IPS-18a (cell line): ENCODE measurements around the gene IQSEC3.
"Not testable (repeated sequence)": the region's sequence is repeated elsewhere in the genome, so short reads cannot be mapped to it uniquely, and the experiment has no call there.

ENCODE experiments used
- H3K27ac ChIP-seq: one replicate; pipeline ENCODE4 v1.5.1; 2013; ENCODE audit warnings: low read length
- H3K27me3 ChIP-seq: one replicate; pipeline ENCODE4 v1.6.1; 2013; ENCODE audit warnings: mild to moderate bottlenecking, low read length; ENCODE audit not compliant: control insufficient read depth, insufficient read depth
- H3K36me3 ChIP-seq: one replicate; pipeline ENCODE4 v1.6.1; 2013; ENCODE audit warnings: low read depth, low read length; ENCODE audit not compliant: control insufficient read depth
- H3K4me1 ChIP-seq: one replicate; pipeline ENCODE4 v1.6.1; 2013; ENCODE audit warnings: low read depth, low read length; ENCODE audit not compliant: control insufficient read depth
- H3K4me3 ChIP-seq: one replicate; pipeline ENCODE4 v1.5.1; 2013; ENCODE audit warnings: low read length
- H3K9ac ChIP-seq: one replicate; pipeline ENCODE4 v1.6.1; 2013; ENCODE audit warnings: mild to moderate bottlenecking, low read length, moderate library complexity
- H3K9me3 ChIP-seq: one replicate; pipeline ENCODE4 v1.6.1; 2013; ENCODE audit warnings: low read depth, low read length; ENCODE audit not compliant: control insufficient read depth

The IQSEC3 gene

GRCh38 chr12:54750-55535 lies 11.6 kb upstream of the IQSEC3 start:
- peaks cover 9% of the 10 kb centered on the region for H3K4me1 ChIP-seq
- no peak overlapping the region for H3K27ac ChIP-seq
- no peaks in the 10 kb centered on the region for H3K36me3 ChIP-seq
- H3K9me3 ChIP-seq = no peaks in the 10 kb centered on the region
- no peaks in the 10 kb centered on the region for H3K27me3 ChIP-seq
- H3K4me3 ChIP-seq = no peak overlapping the region
- no peak overlapping the region for H3K9ac ChIP-seq

GRCh38 chr12:56683-57346 lies 9.8 kb upstream of the IQSEC3 start:
- Histone ChIP-seq H3K27ac (no peak overlapping the region), H3K4me3 (no peak overlapping the region), H3K36me3 (no peaks in the 10 kb centered on the region), H3K9ac (no peak overlapping the region), H3K4me1 (peaks cover 9% of the 10 kb centered on the region), H3K27me3 (no peaks in the 10 kb centered on the region), H3K9me3 (no peaks in the 10 kb centered on the region)

GRCh38 chr12:57539-57938 lies 9.0 kb upstream of the IQSEC3 start:
- peaks cover 9% of the 10 kb centered on the region for H3K4me1 ChIP-seq
- no peaks in the 10 kb centered on the region for H3K36me3 ChIP-seq
- H3K4me3 ChIP-seq = no peak overlapping the region
- no peak overlapping the region for H3K27ac ChIP-seq
- no peak overlapping the region for H3K9ac ChIP-seq
- no peaks in the 10 kb centered on the region for H3K9me3 ChIP-seq
- H3K27me3 ChIP-seq = no peaks in the 10 kb centered on the region

- Histone ChIP-seq H3K9me3 (no peaks in the 10 kb centered on the region), H3K27ac (no peak overlapping the region), H3K9ac (no peak overlapping the region), H3K4me1 (peaks cover 9% of the 10 kb centered on the region), H3K27me3 (no peaks in the 10 kb centered on the region), H3K36me3 (no peaks in the 10 kb centered on the region), H3K4me3 (no peak overlapping the region)
These were observed 7.7 kb upstream of the IQSEC3 start for GRCh38 chr12:58832-59231.

- H3K4me1 ChIP-seq, H3K9me3 ChIP-seq, H3K36me3 ChIP-seq, H3K4me3 ChIP-seq, H3K9ac ChIP-seq, H3K27ac ChIP-seq: not testable (repeated sequence)
- H3K27me3 ChIP-seq = peaks cover 12% of the 10 kb centered on the region
These were observed 4.7 kb upstream of the IQSEC3 start for GRCh38 chr12:61845-62244.

- not testable (repeated sequence) for H3K9ac ChIP-seq, H3K4me1 ChIP-seq, H3K36me3 ChIP-seq, H3K27ac ChIP-seq, H3K9me3 ChIP-seq
- peaks cover 33% of the 10 kb centered on the region for H3K27me3 ChIP-seq
- peak overlapping the region; percentile 13 for H3K4me3 ChIP-seq
These were observed 990 bp upstream of the IQSEC3 start for GRCh38 chr12:65491-66063.

GRCh38 chr12:66782-67504 lies 376 bp downstream of the IQSEC3 start:
- not testable (repeated sequence) for H3K4me3 ChIP-seq, H3K9me3 ChIP-seq, H3K4me1 ChIP-seq, H3K27ac ChIP-seq, H3K36me3 ChIP-seq, H3K9ac ChIP-seq
- H3K27me3 ChIP-seq = peaks cover 45% of the 10 kb centered on the region

GRCh38 chr12:69677-70076 lies 3.1 kb downstream of the IQSEC3 start:
- not testable (repeated sequence) for H3K36me3 ChIP-seq

GRCh38 chr12:70541-70940 lies 4.0 kb downstream of the IQSEC3 start:
- not testable (repeated sequence) for H3K4me1 ChIP-seq, H3K36me3 ChIP-seq, H3K4me3 ChIP-seq, H3K27ac ChIP-seq, H3K9ac ChIP-seq, H3K9me3 ChIP-seq
- peaks cover 44% of the 10 kb centered on the region for H3K27me3 ChIP-seq

More at GRCh38 chr12:69677-70076, 3.1 kb downstream of the IQSEC3 start:
- H3K9me3 ChIP-seq, H3K4me1 ChIP-seq, H3K4me3 ChIP-seq, H3K9ac ChIP-seq, H3K27ac ChIP-seq: not testable (repeated sequence)
- H3K27me3 ChIP-seq = peaks cover 49% of the 10 kb centered on the region

GRCh38 chr12:72018-72417 lies 5.5 kb downstream of the IQSEC3 start:
- H3K9me3 ChIP-seq, H3K27ac ChIP-seq, H3K4me1 ChIP-seq, H3K9ac ChIP-seq, H3K4me3 ChIP-seq, H3K36me3 ChIP-seq: not testable (repeated sequence)
- peaks cover 53% of the 10 kb centered on the region for H3K27me3 ChIP-seq

GRCh38 chr12:74420-75190 lies 8.0 kb downstream of the IQSEC3 start:
- not testable (repeated sequence) for H3K36me3 ChIP-seq, H3K9me3 ChIP-seq, H3K4me3 ChIP-seq, H3K9ac ChIP-seq, H3K4me1 ChIP-seq, H3K27ac ChIP-seq
- H3K27me3 ChIP-seq = peaks cover 60% of the 10 kb centered on the region
